PC-9 (cell line): Measurements from ENCODE around the gene RYR2.

ENCODE experiments used
- CTCF ChIP-seq: fragments of 200-600 bp; sonication (generic); conservative IDR thresholded peaks from 2 replicates; pipeline ENCODE4 v1.6.1; 2017; ENCODE audit warnings: mixed run types, antibody characterized with exemption, mild to moderate bottlenecking, moderate library complexity
- EZH2 ChIP-seq: fragments of 200-600 bp; sonication (generic); IDR thresholded peaks from 2 replicates; pipeline ENCODE4 v1.8.0; 2017; ENCODE audit warnings: antibody characterized with exemption, low read depth

GRCh38 chr1:237045278-237046016 lies 3.5 kb downstream of the RYR2 start:
- TF ChIP-seq CTCF (no peak), EZH2 (no peak)
